ENCODE data around the gene ZNF334.

Gene ZNF334

DNA sequence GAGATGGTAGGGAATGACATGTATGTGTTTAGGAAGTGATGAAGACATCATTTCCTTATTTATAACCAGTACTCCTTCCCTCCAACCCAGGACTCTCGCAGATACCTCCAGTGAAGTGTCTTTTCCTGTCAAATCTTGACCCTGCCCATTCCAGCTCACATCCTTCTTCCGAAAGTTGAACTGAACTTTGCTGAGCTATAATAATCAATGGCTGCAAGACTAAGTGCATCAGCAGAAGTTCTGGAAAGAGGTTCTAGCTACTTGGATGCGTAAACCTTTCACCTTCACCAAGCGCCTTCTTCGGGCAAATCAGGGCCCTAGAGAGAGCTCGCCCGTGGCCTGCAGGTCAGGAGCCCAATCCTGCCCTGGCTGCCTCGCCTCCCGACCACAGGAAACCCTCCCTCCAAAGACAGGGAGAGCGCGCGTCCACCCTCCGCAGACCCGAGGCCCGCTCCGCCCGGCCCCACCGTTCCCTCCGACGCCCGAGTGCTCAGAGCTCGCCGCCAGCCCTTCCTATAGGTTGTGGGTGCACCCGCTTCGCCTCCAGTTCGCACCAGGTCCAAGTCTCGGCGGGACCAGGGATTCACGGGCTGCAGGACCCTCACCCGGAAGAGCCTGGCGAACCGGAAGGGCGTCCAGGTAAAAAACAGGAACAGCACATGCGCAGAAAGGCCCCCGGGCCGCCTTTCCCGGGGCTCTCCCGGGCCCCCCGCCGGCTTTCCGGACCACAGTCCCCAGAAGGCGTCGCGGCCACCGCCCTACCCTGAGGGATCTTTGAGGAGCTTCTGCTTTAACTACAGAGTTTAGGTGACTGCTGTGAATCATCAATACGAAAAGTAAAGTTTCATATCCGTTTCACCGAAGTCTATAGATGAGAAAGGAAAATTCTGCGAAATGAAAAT, at the start of gene ZNF334:
Gene ZNF334 (minus strand): TSS at position 617 of the 902 bp plus-strand sequence. CDS start 1,457 bp downstream, outside the sequence.
- in situ Hi-C loops (cut with HindIII; ENCODE audit: low sequenced_read_pairs), result no loop called here

DNA sequence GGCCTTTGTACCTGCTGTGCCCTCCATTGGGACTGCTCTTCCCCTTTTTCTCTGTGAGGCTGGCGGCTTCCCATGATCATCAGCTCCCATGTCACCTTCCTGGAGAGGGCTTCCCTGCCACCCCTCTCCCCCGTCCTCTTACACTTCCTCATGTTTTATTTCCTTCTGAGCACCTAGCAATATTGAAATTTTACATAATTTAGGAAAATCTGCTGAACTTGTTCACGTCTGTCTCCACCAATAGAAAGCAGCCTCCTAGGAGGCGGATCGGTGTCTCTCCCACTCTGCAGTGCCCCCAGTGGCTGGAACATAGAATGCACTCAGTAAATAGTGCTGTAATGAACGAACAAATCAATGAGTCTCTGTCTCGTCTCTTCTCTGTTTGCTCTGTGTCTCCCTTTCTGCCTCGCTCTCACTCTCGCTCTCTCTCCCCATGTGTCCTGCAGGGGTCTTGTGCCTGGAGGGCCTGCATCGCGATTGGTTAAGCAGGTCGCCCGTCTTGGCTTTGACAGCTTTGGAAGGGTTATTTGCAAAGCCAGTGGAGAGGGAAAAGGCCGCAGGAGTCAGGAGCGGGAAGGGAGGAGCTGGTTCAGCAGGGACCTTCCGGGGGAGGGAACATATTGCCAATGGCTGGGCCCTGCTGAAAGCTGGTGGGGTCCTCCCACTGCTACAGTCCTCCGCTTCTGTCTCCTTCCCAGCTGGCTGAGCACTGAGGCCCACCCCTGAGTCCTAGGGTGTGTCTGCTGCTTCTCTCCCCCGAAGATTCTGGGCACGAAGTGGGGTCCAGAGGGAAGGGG, 49.2 kb upstream of the ZNF334 start:
- in situ Hi-C loops (cut with HindIII; ENCODE audit: low sequenced_read_pairs), result no loop called here

DNA sequence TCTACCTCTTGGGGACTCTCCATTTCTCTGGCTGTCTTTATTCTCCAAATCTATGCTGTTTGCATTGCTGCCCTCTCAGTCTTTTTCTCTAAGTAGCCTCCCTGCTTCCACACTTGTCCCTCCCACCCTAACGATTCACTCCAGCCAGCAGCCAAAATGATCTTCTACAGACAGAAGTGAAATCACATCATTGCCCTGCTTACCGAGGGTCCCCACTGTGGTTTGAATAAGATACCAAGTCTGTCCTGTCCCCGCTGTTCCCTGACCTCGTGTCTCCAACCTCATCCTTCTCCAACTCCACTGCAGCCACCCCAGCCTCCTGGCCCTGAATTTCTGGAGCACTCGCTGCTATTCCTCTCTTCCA, 48.6 kb upstream of the ZNF334 start:
- in situ Hi-C loops (cut with HindIII; ENCODE audit: low sequenced_read_pairs), result no loop called here

DNA sequence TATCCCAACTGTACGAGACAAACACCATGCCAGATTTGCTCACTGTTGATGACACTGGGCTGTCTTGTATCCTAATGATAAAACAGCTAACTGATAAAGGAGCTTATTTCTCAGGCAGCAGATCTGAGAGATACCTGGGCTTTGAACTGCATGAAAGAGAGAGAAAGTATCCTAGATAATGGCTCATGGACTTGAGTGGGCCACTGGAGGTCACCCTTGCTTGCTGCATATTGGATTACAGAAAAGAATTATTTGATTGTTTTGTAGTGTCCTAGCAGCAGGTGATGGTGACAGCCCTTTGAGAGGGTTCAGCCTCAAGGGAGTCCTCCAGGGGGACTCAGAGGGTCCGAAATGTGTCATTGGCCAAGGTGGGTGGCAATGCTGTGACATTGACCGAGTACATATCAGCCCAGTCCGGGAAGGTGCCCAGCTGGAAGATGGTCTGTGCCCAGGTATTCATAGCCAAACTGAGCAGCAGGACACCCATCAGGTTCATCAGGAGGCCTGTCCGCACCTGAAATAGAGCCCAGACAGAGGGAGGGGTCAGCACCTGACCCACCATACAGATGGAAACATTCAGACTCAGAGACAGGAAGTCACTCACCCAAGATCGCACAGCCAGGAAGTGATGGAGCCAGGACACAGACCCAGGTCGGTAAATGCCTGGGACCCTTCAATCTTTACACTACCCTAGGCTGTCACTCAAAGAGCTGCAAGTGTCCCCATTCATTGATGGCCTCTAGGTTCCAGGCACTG, 46.5 kb upstream of the ZNF334 start:
- in situ Hi-C loops (cut with HindIII; ENCODE audit: low sequenced_read_pairs), result no loop called here

DNA sequence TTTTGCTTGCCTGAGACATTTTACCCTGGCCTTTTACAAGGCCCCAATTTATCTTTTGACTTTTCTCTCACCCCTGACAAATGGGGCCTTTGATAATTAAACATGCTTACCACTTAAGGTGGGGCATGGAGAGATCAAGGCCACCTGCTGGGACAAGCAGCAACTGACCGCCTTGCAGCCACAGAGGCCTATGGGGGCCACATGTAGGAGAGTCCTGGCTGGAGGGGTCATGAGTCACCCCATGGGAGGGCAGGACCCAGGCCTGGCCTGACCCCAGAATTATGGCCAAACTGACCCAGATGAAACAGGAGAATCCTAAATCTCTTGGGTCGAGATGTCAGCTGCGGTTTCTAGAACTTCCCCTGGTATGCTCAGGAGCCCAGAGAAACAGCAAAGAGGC, 45.6 kb upstream of the ZNF334 start:
- in situ Hi-C loops (cut with HindIII; ENCODE audit: low sequenced_read_pairs), result no loop called here

DNA sequence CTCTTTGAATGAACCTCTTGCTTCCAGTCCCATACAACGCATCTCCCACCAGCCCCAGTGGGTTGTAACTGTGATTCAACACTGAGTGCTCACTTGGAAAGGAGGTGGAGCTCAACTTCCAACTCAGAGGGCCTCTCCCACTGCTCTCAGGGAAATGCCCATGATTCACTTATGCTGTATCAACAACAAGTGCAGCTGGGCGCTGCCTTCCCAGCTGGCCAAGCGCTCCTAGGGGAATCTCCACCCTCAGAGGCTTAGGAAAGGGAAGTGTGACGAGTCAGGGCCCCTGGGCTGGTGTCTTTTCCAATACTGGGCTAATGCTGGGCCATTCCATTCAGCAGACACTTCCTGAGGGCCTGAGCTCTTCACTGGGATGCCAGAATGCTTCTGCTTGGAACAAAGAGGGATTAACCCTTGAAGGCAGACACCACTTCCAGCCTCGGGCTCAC, 45.2 kb upstream of the ZNF334 start:
- in situ Hi-C loops (cut with HindIII; ENCODE audit: low sequenced_read_pairs), result no loop called here

DNA sequence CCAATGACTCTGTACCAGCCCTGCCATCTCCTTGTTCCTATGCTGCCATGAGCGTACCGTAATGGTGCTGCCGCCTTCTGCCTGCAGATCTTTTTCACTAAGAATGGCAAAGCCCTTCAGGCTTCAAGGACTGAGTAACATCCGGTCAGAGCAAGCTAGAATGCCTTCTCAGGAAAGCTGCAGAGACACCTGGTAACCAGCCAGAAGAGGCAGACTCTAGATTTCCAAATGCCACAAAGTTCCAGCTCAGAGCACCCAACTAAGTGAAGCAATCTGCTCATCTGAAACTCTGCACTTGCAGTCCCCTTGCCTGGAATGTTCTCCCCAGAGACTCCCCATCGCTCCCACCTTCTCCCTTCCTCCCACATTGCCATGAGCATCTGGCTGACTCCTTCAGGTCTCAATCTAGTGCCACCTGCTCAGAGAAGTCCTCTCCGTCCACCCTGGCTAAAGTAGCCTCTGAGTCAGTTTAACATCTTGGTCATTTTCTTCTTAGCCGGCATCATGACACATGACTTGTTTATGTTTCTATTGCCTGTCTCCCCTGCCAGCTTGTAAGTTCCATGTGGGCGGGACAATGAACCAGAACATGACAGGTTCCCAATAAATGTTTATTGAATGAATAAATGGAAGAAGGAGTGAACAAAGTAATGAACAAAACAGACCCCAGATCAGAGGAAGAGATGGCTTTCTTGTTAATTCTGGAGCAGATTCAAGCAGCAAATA, 44.0 kb upstream of the ZNF334 start:
- in situ Hi-C loops (cut with HindIII; ENCODE audit: low sequenced_read_pairs), result no loop called here

DNA sequence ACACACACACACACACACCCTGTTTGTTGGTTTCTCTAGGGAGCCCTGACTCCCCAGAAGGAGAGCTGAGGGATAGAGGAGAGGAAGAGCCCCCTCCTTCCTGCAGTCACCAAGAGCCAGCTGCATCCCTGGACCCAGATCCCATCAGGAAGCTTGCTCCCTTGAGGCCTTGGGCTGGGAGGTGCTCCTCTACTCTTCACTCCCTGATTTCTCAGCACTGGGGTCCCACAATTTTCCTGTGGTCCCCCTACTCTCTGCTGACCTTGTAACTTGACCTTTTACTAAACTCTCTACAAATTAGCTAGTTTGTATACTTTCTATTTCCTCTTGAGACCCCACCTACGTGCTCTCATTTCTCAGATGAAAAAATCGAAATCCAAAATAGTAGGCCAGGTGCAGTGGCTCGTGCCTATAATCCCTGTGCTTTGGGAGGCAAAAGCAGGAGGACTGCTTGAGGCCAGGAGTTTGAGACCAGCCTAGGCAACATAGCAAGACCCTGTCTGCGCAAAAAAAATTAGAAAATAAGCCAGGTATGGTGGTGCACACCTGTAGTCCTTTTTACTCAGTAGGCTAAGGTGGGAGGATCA, 42.1 kb upstream of the ZNF334 start:
- in situ Hi-C loops (cut with HindIII; ENCODE audit: low sequenced_read_pairs), result no loop called here

DNA sequence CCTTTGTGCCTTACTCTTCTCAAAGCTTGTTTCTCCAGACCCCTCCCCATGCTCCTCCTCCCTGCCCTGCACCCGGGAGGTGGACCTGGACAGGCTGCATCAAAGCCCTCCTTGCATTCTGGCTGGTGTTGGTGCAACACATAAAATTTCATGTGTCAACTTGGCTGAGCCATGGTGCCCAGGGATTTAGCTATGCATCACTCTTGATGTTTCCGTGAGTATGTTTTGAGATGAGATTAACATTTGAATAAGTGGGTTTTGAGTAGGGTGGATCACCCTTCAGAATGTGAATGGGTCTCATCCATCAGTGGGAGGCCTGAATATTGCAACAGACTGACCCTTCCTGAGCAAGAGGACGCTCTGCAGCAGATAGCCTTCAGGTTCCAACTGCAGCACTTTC, 41.5 kb upstream of the ZNF334 start:
- in situ Hi-C loops (cut with HindIII; ENCODE audit: low sequenced_read_pairs), result no loop called here

DNA sequence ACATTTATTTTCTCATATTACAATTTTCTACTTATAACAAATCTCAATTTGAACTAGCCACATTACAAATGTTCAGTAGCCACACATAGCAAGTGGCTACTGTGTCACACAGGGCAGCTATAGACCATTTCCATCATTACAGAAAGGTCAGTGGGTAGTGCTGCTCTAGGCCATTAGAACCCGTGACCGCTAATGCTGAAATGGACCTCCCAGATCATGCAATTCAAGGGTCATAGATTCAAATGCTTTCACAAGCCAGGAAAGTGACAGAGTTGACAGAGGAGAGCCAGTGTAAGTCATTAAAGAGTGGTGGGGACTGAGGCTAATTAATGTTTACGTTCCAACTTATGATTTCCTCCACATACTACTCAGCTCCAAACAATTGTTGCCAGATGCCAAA, 40.6 kb upstream of the ZNF334 start:
- in situ Hi-C loops (cut with HindIII; ENCODE audit: low sequenced_read_pairs), result no loop called here

DNA sequence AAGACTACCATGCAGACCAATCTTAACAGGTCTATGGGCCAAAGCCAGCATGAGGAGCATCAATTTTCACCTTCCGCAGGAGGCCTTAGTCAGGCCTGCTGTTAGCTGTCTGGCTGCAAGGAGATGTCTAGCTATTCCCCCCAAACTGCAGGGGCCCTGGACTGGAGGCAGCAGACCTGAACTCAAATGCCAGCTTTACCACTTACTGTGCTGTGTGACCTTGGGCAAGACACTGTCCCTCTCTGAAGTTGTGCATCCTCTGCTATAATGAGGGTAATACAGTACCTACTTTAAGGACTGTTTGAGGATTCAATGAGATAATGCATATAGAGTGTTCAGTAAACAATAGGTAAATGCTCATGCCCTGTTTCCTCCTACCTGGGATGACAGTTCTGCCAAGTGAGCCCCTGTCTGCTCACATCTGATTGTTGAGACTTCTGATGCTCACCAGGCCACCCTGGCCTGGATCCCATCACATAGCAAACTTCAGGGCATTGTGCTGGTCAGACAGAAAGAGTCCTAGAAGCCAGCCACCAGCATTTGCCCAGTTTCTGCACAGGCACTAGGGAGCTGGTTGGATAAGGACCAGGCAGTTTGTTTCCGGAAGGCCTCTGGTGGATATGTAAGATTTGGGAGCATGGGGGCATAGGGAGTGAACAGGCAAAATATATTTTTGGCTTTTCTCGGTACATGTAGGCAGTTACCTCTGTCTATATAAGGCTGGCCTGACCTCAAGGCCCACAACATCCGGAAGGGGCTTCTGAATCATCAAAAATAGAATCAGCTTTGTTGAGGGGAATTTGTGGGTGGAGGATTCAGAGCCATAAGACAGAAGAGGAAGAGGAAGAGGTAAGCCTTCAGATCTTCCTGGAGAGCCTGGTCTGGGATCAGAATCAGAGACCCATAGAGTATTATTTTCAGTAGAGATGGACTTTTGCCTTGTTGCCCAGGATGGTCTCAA, 39.4 kb upstream of the ZNF334 start:
- in situ Hi-C loops (cut with HindIII; ENCODE audit: low sequenced_read_pairs), result no loop called here

DNA sequence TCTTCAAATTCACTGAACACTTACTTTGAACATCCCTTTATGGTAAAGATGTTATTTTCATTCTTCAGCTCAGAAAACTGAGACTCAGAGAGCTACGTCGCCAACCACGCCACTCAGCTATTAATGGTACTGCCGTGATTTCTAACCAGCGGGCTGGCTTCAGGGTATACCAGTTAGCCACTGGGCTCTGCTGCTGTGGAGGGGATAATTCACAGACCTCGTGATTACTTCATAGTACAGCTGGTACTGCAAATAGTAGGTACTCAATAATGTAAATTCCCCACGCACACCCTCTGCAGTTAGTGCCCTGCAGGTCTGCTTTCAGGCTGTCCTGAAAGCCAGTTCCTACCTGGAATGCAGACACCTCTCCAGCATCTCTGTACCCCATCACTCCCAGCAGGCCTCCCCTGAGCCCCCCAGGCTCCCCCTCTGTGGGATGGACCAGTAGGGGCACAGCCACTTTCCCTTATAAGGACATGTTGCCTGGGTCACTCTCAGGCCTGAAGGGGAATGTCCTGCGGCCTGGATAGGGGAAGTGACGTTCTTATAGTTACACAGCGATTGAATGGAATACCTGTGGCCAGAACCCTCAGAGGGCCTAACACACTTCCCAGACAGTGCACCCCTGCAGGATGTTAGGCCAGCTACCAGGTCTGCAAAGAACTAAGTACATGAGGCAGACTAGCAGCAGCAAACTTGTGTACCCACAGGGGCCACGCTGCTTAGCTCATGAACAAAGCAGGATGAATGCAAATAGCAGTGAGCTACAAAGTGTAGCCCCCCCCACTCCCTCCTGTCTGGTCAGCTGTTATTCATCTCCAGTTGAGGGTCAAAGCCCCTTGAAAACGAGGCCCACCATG, 38.4 kb upstream of the ZNF334 start:
- in situ Hi-C loops (cut with HindIII; ENCODE audit: low sequenced_read_pairs), result no loop called here

DNA sequence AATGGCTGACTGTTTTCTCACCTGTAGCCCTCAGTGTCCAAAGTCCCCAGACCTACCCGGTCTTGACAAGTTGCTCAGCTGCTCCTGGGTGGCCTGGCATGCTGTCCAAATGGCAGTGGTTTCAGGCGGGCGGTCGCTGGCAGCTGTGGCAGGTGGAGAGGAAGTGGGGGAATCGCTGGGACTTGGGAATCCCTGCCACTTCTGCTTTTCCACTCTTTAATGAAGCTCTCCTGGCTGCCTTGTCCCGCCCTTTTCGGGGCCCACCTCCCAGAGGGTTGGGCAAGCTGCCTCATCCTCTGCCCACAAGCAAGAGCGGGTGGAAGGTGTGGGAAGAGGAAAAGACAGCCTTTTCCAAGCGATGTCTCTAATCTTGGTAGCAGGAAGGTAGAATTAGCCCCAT, 37.1 kb upstream of the ZNF334 start, which contains the start of gene OCSTAMP:
Gene OCSTAMP (minus strand): TSS at position 194 of the 400 bp plus-strand sequence. CDS start 94 bp downstream, at position 100.
- in situ Hi-C loops (cut with HindIII; ENCODE audit: low sequenced_read_pairs), result no loop called here

DNA sequence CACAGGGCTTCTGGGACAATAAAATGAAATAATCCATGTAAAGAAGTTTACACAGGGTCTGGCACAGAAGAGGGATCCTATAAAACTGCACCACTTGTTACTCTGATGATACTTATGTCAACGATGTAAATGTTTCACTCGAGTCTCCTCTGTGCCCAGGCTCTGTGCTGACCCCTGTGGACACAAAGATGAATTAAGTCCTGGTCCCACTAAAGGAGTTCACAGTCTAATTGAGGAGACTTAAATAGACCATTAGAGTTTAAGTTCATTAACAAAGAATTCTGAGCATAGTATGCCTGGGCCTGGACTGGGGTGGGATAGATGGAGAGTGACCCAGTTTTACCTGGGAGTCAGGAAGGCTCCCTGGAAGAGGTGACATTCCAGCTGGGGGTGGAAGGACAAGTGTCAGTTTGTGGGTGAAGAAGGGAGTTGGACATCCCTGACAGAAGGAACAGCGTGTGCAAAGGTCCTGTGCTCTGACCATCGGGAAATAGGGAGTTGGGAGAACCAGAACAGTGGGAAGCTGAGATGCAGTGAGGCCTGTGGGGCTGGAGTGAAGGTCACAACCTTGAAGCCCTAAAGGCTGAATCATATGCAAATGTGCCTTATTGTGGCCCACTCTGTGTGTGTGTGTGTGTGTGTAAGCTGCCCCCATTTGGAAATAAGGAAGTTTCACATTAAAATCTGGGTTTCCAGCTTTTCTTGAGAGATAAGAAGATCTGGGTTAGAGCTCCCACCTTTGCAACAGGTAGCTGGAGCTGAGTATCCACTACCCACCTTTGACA, 36.0 kb upstream of the ZNF334 start:
- in situ Hi-C loops (cut with HindIII; ENCODE audit: low sequenced_read_pairs), result no loop called here

DNA sequence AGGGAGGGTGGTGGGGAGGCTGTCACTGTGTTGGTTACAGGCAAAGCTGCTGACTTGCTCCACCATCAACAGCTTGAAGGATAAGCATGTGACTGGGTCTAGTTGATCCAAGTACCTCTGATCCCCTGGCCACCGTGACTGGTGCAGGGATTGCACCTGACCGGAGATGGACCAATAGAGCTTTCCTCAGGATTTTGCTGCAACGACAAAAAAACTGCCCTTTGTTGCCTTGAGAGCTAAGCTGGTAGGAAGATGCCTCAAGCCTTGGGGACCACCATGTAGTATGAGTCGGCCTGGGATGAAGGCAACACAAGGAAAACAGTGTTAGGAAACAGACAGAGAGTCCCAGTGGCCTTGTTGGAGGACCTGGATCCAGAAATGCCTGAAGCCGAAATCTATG, 35.3 kb upstream of the ZNF334 start:
- in situ Hi-C loops (cut with HindIII; ENCODE audit: low sequenced_read_pairs), result no loop called here

DNA sequence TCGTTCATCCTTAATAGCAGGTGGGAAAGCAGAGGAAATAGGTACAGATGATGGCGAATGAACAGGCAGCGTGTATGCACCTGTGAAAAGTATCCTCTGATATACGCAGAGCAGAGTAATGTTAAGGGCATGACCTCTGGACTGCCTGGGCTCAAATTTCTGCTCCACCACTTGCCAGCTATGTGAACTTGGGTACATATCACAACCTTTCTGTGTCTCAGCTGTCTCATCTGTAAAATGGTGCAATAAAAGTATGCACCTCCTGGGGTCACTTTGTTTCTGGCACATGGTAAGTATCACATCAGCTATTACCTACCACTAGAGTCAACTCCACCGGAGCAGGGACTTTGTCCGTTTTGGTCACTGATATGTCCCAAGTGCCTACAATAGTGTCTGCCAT, 34.6 kb upstream of the ZNF334 start:
- in situ Hi-C loops (cut with HindIII; ENCODE audit: low sequenced_read_pairs), result no loop called here

DNA sequence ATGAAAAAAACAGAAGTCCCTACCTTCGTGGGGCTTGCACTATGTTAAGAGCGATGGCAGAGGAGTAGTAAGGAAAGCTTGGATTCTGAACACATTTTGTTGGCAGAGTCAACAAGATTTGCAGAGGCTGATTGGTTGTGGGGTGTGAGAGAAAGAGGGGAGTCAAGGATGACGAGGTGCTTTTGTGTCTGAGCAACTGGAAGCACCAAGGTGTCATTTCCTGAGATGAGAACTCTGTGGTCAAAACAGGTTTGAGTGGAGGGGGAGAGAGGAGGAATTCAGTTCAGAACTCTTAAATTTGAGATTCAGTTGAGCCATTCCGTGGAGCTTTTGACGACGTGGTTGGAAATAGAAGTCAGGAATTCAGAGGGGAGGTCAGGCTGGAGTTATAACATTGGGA, 33.6 kb upstream of the ZNF334 start:
- in situ Hi-C loops (cut with HindIII; ENCODE audit: low sequenced_read_pairs), result no loop called here

Data from DLD1 (cell line).